GM19324 (cell line): Measurements from ENCODE around the gene ETV3.

Source experiments
- ATAC-seq: cut with Tn5 transposase; IDR thresholded peaks from one replicate; pipeline ENCODE4 v1.9.1; 2021; ENCODE audit warnings: mild to moderate bottlenecking, moderate library complexity; ENCODE audit not compliant: unreplicated experiment, low FRiP score

ETV3 gene

DNA sequence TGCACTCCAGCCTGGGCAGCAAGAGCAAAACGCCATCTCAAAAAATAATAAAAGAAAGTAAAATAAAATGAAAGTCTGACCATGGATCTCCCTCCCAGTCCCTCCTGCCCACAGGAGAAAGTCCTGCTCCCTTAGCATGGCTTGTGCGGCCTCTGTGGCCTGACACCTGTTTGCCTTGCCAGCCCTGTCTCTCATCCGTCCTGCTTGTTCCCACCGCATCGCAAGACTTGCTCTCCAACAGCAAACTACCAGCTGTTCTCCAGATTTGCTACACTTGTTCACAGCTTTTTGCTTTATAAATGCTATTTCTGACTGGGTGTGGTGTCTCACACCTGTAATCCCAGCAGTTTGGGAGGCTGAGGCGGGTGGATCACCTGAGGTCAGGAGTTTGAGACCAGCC lies 41.3 kb downstream of the ETV3 start:
- no peak for ATAC-seq

DNA sequence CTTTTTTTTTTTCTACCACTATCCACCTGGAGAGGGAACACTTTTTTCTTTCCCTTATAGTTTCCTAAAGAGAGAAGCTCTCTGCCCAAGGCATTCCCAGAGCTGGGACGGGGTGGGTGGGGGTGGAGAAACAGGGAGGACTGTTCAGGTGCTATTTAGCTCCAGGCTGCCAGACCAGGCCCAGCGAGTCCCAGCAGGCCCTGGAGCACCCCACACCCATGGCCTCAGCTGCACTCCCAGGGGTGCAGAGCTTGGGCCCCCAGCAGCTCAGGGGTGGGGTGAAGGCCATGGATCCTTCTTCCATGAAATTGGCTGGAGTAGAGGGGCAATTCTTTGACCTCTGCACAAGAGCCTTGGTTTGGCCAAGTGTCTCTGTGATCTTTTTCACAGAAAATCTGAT lies 42.6 kb downstream of the ETV3 start:
- no peak for ATAC-seq

DNA sequence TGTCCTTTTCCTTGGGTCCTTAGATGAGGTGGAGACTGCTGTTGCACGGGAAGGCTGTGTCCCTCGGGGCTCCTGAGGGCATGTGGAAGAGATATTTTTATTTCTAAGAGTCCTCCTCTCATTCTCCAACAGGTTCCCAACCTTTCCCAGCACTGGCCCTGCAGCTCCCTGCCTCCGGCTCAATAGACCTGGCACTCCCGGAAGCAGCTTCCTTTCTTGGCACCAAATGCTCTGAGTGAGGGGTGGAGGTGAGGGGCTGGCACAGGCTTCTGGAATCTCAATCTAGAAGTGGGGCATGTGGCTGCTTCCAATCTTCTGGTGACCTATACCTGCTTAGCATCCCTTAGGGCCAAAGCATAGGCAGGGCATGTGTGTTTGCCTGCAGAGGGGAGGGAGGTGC lies 43.1 kb downstream of the ETV3 start:
- no peak for ATAC-seq

- ATAC-seq = no peak
Measured at GRCh38 chr1:157092831-157093230, 45.4 kb downstream of the ETV3 start.

GRCh38 chr1:157091668-157092273 lies 46.4 kb downstream of the ETV3 start:
- no peak for ATAC-seq

GRCh38 chr1:157091186-157091585 lies 47.0 kb downstream of the ETV3 start:
- ATAC-seq = no peak

- no peak for ATAC-seq
Measured at GRCh38 chr1:157090771-157091170, 47.4 kb downstream of the ETV3 start.

DNA sequence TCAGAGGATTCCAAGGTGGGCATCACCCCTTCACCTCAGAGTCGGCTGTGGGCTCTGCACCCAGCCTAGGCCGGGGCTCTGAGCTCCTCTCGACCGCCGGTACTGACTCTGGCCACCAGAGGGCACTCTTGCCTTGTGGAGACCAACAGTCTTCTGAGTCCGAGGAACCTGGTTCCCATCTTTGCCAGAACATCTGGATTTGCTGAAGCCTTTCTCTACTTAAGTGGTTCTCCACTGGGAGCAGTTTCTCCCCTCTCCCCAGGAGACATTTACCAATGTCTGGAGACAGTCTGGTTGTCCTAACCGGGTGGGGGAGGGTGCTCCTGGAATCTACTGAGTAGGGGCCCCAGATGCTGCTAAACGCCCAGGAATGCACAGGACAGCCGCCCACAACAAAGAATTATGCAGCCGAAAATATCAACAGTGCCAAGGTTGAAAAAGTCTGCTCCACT lies 48.0 kb downstream of the ETV3 start:
- no peak for ATAC-seq

GRCh38 chr1:157089789-157090188 lies 48.4 kb downstream of the ETV3 start:
- no peak for ATAC-seq

- no peak for ATAC-seq
Measured at GRCh38 chr1:157088607-157089006, 49.6 kb downstream of the ETV3 start.

DNA sequence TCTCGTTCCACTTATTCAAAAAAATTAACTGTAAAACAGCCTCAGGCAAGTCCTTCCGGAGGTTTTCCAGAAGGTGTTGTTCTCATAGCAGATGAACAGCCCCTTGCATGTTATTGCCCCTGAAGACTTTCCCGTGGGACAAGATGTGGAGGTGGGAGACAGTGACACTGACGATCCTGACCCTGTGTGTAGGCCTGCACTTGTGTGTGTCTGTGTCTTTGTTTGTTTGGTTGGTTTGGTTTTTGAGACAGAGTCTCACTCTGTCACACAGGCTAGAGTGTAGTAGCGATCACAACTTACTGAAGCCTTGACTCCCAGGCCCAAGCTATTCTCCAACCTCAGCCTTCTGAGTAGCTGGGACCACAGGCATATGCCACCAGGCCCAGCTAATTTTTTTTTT lies 51.2 kb downstream of the ETV3 start:
- no peak for ATAC-seq

DNA sequence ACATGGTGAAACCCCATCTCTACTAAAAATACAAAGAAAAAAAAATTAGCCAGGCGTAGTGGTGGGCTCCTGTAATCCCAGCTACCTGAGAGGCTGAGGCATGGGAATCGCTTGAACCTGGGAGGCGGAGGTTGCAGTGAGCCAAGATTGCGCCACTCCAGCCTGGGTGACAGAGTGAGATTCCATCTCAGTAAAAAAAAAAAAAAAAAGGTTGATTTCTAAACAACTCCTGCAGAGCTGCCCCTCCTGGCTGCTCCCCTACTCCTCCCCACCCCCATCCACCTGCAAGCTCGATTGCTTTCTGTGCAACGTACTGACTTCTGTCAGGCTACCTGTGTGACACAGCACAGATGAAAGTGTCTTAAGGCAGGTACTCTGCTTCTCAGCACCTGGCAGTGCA lies 51.9 kb downstream of the ETV3 start:
- no peak for ATAC-seq

DNA sequence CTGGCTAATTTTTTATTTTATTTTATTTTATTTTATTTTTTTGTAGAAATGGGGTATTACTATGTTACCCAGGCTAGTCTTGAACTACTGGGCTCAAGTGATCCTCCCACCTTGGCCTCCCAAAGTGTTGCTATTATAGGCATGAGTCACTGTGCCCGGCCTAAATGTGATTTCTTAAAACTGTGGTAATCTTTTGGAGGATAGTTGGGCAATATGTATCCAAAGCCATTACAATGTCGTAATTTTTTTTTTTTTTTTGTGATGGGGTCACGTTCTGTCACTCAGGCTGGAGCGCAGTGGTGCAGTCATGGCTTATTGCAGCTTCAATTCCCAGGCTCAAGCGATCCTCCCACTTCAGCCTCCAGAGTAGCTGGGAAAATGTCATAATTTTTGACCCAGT lies 52.8 kb downstream of the ETV3 start:
- ATAC-seq = no peak

DNA sequence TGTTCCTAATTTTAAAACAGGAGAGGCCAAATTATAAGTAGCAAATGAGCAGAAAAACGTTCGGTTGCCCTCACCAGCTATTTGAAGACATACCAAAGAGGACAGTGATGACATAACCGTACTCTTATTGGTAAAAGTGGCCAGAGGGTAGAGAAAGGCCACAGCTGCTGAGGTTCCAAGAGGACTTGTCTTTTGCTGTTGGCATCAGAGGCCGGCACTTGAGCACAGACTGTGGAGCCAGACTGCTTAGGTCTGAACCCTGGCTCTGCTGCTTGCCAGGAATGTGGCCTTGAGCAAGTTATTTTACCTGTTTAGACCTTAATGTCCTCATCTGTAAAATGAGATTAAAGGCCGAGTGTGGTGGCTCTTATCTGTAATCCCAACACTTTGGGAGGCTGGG lies 53.5 kb downstream of the ETV3 start:
- no peak for ATAC-seq

- no peak for ATAC-seq
Measured at GRCh38 chr1:157081707-157082106, 56.5 kb downstream of the ETV3 start.

GRCh38 chr1:157080714-157081113 lies 57.5 kb downstream of the ETV3 start:
- ATAC-seq = no peak

- no peak for ATAC-seq
Measured at GRCh38 chr1:157077394-157077793, 60.8 kb downstream of the ETV3 start.

GRCh38 chr1:157073944-157074685 lies 64.1 kb downstream of the ETV3 start:
- ATAC-seq = no peak
